CD4-positive, alpha-beta T cell (primary cell): ENCODE results near the gene SLAMF9. TPM values are rescaled to one million over a fixed set of nuclear protein-coding genes. Genes with fewer than 3 reads are reported as not detected.

Experiments used
- ATAC-seq: fragments of 200-7000 bp; cut with Tn5 transposase; one replicate; pipeline ENCODE4 v1.10.0; 2022; ENCODE audit warnings: mild to moderate bottlenecking; ENCODE audit not compliant: poor library complexity
- CTCF ChIA-PET: fragments of 350-600 bp; sonication (Branson Sonifier 250); formaldehyde crosslinking; loops from one replicate; lab custom pipeline; 2021; ENCODE audit warnings: antibody characterized with exemption, inconsistent platforms; lab: Charles Lee
- POLR2A ChIA-PET: fragments of 350-600 bp; sonication (Branson Sonifier 250); formaldehyde crosslinking; loops from one replicate; lab custom pipeline; 2021; ENCODE audit warnings: antibody characterized with exemption, inconsistent platforms; lab: Charles Lee
- DNase-seq, 14 experiments: peaks; one replicate each; pipeline ENCODE4 v3.0.0-alpha.2; 2013 to 2020; ENCODE audit warnings: mixed read lengths in 2 of 14
- H3K27ac ChIP-seq, 2 donors: one replicate each; pipeline versions ENCODE4 v1.5.1 to v1.7.0; 2013; ENCODE audit warnings: low read length in 2 of 2, low read depth in 1 of 2, mild to moderate bottlenecking in 1 of 2
- H3K27me3 ChIP-seq, 2 experiments: 1 replicate in 1 of 2; 2 replicates in 1 of 2; pipeline versions ENCODE4 v1.6.1 to v1.7.0; 2013; ENCODE audit warnings: low read length in 2 of 2, control low read depth in 1 of 2, mild to moderate bottlenecking in 1 of 2, moderate library complexity in 1 of 2; ENCODE audit not compliant: insufficient read depth in 2 of 2, control insufficient read depth in 1 of 2
- H3K36me3 ChIP-seq: one replicate; pipeline ENCODE4 v1.6.1; 2013; ENCODE audit warnings: low read length, control low read depth; ENCODE audit not compliant: insufficient read depth
- H3K4me1 ChIP-seq: one replicate; pipeline ENCODE4 v1.6.1; 2013; ENCODE audit warnings: low read length, control low read depth; ENCODE audit not compliant: insufficient read depth
- H3K4me3 ChIP-seq: one replicate; pipeline ENCODE4 v1.5.1; 2013; ENCODE audit warnings: mild to moderate bottlenecking, low read length, moderate library complexity
- H3K9me3 ChIP-seq, 2 experiments: 1 replicate in 1 of 2; 2 replicates in 1 of 2; pipeline versions ENCODE4 v1.6.1 to v1.7.0; 2013; ENCODE audit warnings: low read length in 2 of 2, mild to moderate bottlenecking in 2 of 2, control low read depth in 1 of 2, moderate library complexity in 1 of 2; ENCODE audit not compliant: control insufficient read depth in 1 of 2, insufficient read depth in 1 of 2
- H3K27ac Mint-ChIP-seq: one replicate; pipeline ENCODE4 v1.8.0; 2020; ENCODE audit warnings: mixed read lengths
- H3K27me3 Mint-ChIP-seq: one replicate; pipeline ENCODE4 v1.8.0; 2021; ENCODE audit warnings: mixed read lengths
- H3K36me3 Mint-ChIP-seq: one replicate; pipeline ENCODE4 v1.8.0; 2021; ENCODE audit warnings: low read depth, mixed read lengths
- H3K4me1 Mint-ChIP-seq: one replicate; pipeline ENCODE4 v1.8.0; 2021; ENCODE audit warnings: low read depth, mixed read lengths
- H3K4me3 Mint-ChIP-seq: one replicate; pipeline ENCODE4 v1.8.0; 2020; ENCODE audit warnings: mild to moderate bottlenecking, mixed read lengths
- H3K9me3 Mint-ChIP-seq: one replicate; pipeline ENCODE4 v1.8.0; 2020; ENCODE audit warnings: mixed read lengths
- intact Hi-C, 2 experiments: fragments of 100-400 bp; cut with DNase I in 1 of 2; cut with micrococcal nuclease in 1 of 2; formaldehyde crosslinking; loops; one replicate each; pipeline versions ENCODE4 v1.15.1 to v1.9.0; 2023 to 2025; cut with DNase I, micrococcal nuclease
- total RNA-seq, 174 experiments: library from RNA in 2 of 174; stranded (reverse) in 2 of 174; gene quantifications; one replicate each; pipeline ENCODE4 v1.2.3 and lab custom pipeline; 2021 to 2026
- TF ChIP-seq, protein P1 (sequence below): fragments of 200-600 bp; IDR thresholded peaks from one replicate; pipeline ENCODE4 v1.8.0; 2022; ENCODE audit warnings: antibody characterized with exemption, mild to moderate bottlenecking

Gene SLAMF9
- total RNA-seq, 2 experiments from 2014 or later: not detected

DNA sequence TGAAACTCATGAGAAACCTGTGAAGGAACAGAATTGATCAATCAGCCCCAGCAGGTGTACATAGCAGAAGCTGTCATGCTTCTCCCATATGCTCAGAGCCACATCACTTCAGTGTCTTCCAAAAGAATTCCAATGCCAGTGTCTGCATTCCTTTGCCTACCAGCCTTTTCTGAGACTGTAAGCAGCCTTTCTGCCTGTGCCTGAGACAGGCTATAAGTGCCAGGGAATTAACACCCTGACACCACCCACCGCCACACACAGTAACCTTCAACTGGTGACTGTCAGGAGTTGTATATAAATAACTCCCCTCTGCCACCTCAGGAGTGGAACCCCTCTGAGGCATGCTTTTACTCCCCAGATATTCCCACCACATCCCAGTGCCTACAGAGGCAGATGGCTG lies 38.1 kb upstream of the SLAMF9 start:
- Histone ChIP-seq H3K4me3 (no peak overlapping the region), H3K27me3 (no peaks in the 10 kb centered on the region), H3K27ac (no peak overlapping the region), H3K9me3 (no peaks in the 10 kb centered on the region), H3K36me3 (no peaks in the 10 kb centered on the region), H3K4me1 (no peaks in the 10 kb centered on the region)
- TF ChIP-seq, protein P1, sequence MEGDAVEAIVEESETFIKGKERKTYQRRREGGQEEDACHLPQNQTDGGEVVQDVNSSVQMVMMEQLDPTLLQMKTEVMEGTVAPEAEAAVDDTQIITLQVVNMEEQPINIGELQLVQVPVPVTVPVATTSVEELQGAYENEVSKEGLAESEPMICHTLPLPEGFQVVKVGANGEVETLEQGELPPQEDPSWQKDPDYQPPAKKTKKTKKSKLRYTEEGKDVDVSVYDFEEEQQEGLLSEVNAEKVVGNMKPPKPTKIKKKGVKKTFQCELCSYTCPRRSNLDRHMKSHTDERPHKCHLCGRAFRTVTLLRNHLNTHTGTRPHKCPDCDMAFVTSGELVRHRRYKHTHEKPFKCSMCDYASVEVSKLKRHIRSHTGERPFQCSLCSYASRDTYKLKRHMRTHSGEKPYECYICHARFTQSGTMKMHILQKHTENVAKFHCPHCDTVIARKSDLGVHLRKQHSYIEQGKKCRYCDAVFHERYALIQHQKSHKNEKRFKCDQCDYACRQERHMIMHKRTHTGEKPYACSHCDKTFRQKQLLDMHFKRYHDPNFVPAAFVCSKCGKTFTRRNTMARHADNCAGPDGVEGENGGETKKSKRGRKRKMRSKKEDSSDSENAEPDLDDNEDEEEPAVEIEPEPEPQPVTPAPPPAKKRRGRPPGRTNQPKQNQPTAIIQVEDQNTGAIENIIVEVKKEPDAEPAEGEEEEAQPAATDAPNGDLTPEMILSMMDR: no peak
- ChIA-PET POLR2A (interaction anchor here (0.9 kb wide), 1 partner anchor 68 kb away, joined by 4 read pairs; no protein-coding TSS in a partner anchor), CTCF (interaction anchor here (1.2 kb wide), 1 partner anchor 14 kb away, joined by 4 read pairs; no protein-coding TSS in a partner anchor)
- DNase-seq (no peak), ATAC-seq (no peak)
- Mint-ChIP-seq H3K36me3 (no peaks in the 10 kb centered on the region), H3K27me3 (peaks cover 9% of the 10 kb centered on the region), H3K4me1 (peaks cover 6% of the 10 kb centered on the region), H3K9me3 (no peaks in the 10 kb centered on the region), H3K4me3 (no peak overlapping the region), H3K27ac (no peak overlapping the region)
- intact Hi-C loops: no loop called here

DNA sequence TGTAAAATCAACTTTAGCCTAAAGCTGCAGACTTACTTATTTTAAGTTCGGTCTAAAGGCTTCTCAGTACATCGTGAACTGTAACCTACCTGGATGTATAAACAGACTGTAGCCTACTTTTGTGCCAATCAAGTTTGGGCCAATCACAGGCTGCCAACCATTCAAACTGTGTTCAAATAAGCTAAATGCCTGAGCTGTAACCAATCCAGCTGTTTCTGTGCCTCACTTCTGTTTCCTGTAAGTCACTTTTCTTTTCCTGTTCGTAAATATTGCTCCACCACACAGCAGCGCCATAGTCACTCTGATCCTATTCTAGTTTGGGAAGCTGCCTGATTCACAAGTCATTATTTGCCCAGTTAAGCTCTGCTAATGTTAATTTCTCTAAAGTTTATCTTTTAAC lies 37.5 kb upstream of the SLAMF9 start:
- Histone ChIP-seq H3K4me1 (no peaks in the 10 kb centered on the region), H3K4me3 (no peak overlapping the region), H3K36me3 (no peaks in the 10 kb centered on the region), H3K9me3 (no peaks in the 10 kb centered on the region), H3K27ac (no peak overlapping the region), H3K27me3 (no peaks in the 10 kb centered on the region)
- intact Hi-C loops: no loop called here
- POLR2A ChIA-PET: interaction anchor here (0.9 kb wide), 1 partner anchor 68 kb away, joined by 4 read pairs; no protein-coding TSS in a partner anchor
- Mint-ChIP-seq H3K4me3 (no peak overlapping the region), H3K4me1 (peaks cover 6% of the 10 kb centered on the region), H3K9me3 (no peaks in the 10 kb centered on the region), H3K27ac (no peak overlapping the region), H3K36me3 (no peaks in the 10 kb centered on the region), H3K27me3 (peaks cover 12% of the 10 kb centered on the region)
- peak; percentile 75 for ATAC-seq
- TF ChIP-seq, protein P1: no peak
- CTCF ChIA-PET: interaction anchor here (1.2 kb wide), 1 partner anchor 15 kb away, joined by 4 read pairs; no protein-coding TSS in a partner anchor
- DNase-seq: peak in 3 of 14 experiments; percentile 16 to 51 (median 23)

DNA sequence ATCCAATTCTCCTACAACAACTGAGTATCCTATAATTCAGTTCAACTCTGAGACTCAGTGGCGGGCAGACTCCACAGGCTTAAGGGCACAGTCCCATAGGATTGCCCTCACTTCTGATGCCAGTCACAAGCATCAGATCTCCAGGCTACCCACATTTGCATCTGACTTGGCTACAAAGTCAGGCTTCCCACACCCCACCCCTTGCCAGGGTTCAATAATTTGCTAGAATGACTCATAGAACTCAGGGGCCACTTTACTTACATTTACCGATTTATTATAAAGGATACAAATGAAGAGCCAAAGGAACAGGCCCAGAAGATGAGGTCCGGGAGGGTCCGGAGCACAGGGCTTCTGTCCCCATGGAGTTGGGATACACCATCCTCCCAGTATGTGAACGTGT lies 36.0 kb upstream of the SLAMF9 start:
- Histone ChIP-seq H3K36me3 (no peaks in the 10 kb centered on the region), H3K27ac (no peak overlapping the region), H3K4me3 (no peak overlapping the region), H3K9me3 (no peaks in the 10 kb centered on the region), H3K4me1 (no peaks in the 10 kb centered on the region), H3K27me3 (no peaks in the 10 kb centered on the region)
- Mint-ChIP-seq H3K9me3 (no peaks in the 10 kb centered on the region), H3K4me1 (peaks cover 6% of the 10 kb centered on the region), H3K27me3 (peaks cover 22% of the 10 kb centered on the region), H3K36me3 (no peaks in the 10 kb centered on the region), H3K4me3 (no peak overlapping the region), H3K27ac (no peak overlapping the region)
- intact Hi-C loops: no loop called here
- DNase-seq (no peak), ATAC-seq (no peak)
- TF ChIP-seq, protein P1: no peak
- POLR2A ChIA-PET: no interaction called here
- CTCF ChIA-PET: no interaction called here
